H1 (cell line): ENCODE results near the gene CACNB1.

Source experiments
- CHD2 ChIP-seq: IDR thresholded peaks from 2 replicates; pipeline ENCODE4 v1.6.1; 2012; ENCODE audit warnings: low read length, improper control_type of control experiment
- CTCF ChIP-seq, 3 experiments: IDR thresholded peaks; 1 replicate in 2 of 3; 2 replicates in 1 of 3; pipeline versions ENCODE4 v1.5.1 to v1.6.1; 2011; ENCODE audit warnings: low read length in 3 of 3, mild to moderate bottlenecking in 3 of 3, inconsistent platforms in 2 of 3, low read depth in 1 of 3, moderate library complexity in 1 of 3; ENCODE audit not compliant: insufficient read depth in 1 of 3; ENCODE audit errors: control extremely low read depth in 1 of 3
- EZH2 ChIP-seq: fragments of 200-600 bp; sonication (generic); IDR thresholded peaks from 2 replicates; pipeline ENCODE4 v1.7.1; 2012; ENCODE audit warnings: low read depth, mild to moderate bottlenecking, moderate library complexity, low read length, inconsistent platforms; ENCODE audit not compliant: severe bottlenecking
- GABPA ChIP-seq: IDR thresholded peaks from 2 replicates; pipeline ENCODE4 v1.6.1; 2011; ENCODE audit warnings: mild to moderate bottlenecking, low read length, moderate library complexity, borderline replicate concordance; ENCODE audit not compliant: insufficient read depth
- GTF2F1 ChIP-seq: IDR thresholded peaks from 2 replicates; pipeline ENCODE4 v1.6.1; 2012; ENCODE audit warnings: low read depth, low read length, improper control_type of control experiment, borderline replicate concordance
- KDM5A ChIP-seq: fragments of 200-600 bp; IDR thresholded peaks from 2 replicates; pipeline ENCODE4 v1.7.1; 2012; ENCODE audit warnings: mild to moderate bottlenecking, low read length, inconsistent platforms, mixed read lengths
- POLR2A ChIP-seq, 2 experiments: IDR thresholded peaks; 1 replicate in 1 of 2; 2 replicates in 1 of 2; pipeline ENCODE4 v1.6.1; 2011; ENCODE audit warnings: low read depth in 2 of 2, low read length in 2 of 2, mild to moderate bottlenecking in 2 of 2; ENCODE audit errors: control extremely low read depth in 1 of 2
- RAD21 ChIP-seq, 2 experiments: IDR thresholded peaks in 1 of 2; conservative IDR thresholded peaks in 1 of 2; 2 replicates each; pipeline ENCODE4 v1.6.1; 2011; ENCODE audit warnings: low read depth in 2 of 2, low read length in 2 of 2, improper control_type of control experiment in 1 of 2, inconsistent platforms in 1 of 2, mild to moderate bottlenecking in 1 of 2, moderate library complexity in 1 of 2

GRCh38 chr17:39199820-39200069, 2.3 kb upstream of the CACNB1 start:
- TF ChIP-seq RAD21 (IDR thresholded peaks at IDR 0.05 in 1 of 2, conservative IDR thresholded peaks at IDR 0.05 in 1 of 2; ENCODE audit: low read depth in 2 of 2, low read length in 2 of 2) (no peak), KDM5A (no peak), CHD2 (no peak), CTCF (IDR thresholded peaks at IDR 0.05; ENCODE audit: control extremely low read depth in 1 of 3, insufficient read depth in 1 of 3, low read depth in 1 of 3, low read length in 3 of 3) (no peak), POLR2A (IDR thresholded peaks at IDR 0.05; ENCODE audit: control extremely low read depth in 1 of 2, low read depth in 2 of 2, low read length in 2 of 2) (no peak), EZH2 (no peak), GTF2F1 (no peak), GABPA (peak; percentile 66; the same call in 1 of the 2 replicates)
